ENCODE measurements around the gene EZR.

The EZR gene

DNA sequence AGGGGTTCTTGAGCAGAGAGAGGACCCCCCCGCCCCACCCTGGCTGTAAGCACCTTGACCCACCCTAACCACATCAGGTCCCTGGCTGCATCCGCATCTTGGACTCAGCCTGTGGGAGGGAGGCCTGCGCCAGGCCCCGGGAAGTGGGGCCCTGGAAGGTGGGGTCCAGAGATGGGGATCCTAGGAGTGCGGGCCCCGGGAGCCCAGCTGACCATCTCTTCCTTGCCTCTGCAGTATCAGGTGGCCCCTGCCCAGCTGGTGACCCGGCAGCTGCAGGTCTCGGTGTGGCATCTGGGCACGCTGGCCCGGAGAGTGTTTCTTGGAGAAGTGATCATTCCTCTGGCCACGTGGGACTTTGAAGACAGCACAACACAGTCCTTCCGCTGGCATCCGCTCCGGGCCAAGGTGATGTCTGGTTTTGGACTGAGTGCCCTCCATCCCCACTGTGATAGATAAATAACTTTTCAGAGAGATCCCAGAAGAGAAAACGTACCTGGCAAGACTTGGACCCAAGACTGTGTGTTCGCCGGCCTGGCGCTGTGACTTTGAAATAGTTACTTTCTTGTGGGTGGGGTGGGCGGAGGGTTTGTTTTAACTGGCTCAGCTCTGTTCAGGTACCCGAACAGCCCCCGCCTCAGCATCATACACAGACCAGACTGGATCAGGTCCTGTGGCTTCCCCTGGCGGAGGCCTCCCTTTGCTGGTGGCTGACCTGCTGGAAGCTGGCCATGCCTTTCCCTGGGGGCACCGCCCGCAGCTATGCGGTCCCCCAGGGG, 62.0 kb downstream of the EZR start:
- no peak for DNase-seq (ENCODE audit: low read depth, low spot score)
- Histone ChIP-seq H3K36me3 (ENCODE audit: insufficient read depth, low read length) (no peaks in the 10 kb centered on the region), H3K9ac (ENCODE audit: insufficient read length) (no peak overlapping the region), H3K27ac (no peak overlapping the region), H3K4me3 (no peak overlapping the region), H3K9me3 (ENCODE audit: low read depth, low read length) (no peaks in the 10 kb centered on the region)
- TF ChIP-seq POLR2AphosphoS5 (IDR thresholded peaks at IDR 0.05; ENCODE audit: borderline replicate concordance, low read depth, low read length) (no peak), EZH2 (IDR thresholded peaks at IDR 0.05) (no peak), FOXP2 (optimal IDR thresholded peaks at IDR 0.05; ENCODE audit: control extremely low read depth, extremely low read length, insufficient read depth) (no peak)

DNA sequence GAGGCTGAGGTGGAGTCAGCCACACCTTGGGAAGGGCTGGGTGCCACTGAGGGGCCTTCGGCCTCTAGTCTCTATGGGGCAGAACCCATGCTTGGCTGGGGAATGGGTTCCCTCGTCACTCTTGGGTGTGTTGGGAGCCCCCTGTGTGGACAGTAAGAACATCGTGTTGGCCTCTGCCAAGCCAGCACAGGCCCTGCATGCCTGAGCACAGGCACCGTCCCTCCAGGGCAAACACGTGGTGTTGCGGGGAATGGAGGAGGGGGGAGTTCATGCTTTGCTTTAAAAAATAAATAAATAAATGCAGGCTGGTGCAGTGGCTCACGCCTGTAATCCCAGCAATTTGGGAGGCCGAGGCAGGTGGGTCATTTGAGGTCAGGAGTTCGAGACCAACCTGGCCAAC, 63.0 kb downstream of the EZR start:
- no peak overlapping the region for H3K9ac ChIP-seq (ENCODE audit: insufficient read length)
- H3K4me3 ChIP-seq: no peak overlapping the region
- no peak for DNase-seq (ENCODE audit: low read depth, low spot score)
- no peaks in the 10 kb centered on the region for H3K9me3 ChIP-seq (ENCODE audit: low read depth, low read length)
- H3K27ac ChIP-seq: no peak overlapping the region
- TF ChIP-seq FOXP2 (optimal IDR thresholded peaks at IDR 0.05; ENCODE audit: control extremely low read depth, extremely low read length, insufficient read depth) (no peak), POLR2AphosphoS5 (IDR thresholded peaks at IDR 0.05; ENCODE audit: borderline replicate concordance, low read depth, low read length) (no peak), EZH2 (IDR thresholded peaks at IDR 0.05) (no peak)
- H3K36me3 ChIP-seq (ENCODE audit: insufficient read depth, low read length): no peaks in the 10 kb centered on the region

GRCh38 chr6:158755636-158756035, 63.5 kb downstream of the EZR start:
- H3K4me3 ChIP-seq: no peak overlapping the region
- no peak for DNase-seq (ENCODE audit: low read depth, low spot score)
- H3K27ac ChIP-seq: no peak overlapping the region
- no peak overlapping the region for H3K9ac ChIP-seq (ENCODE audit: insufficient read length)
- H3K36me3 ChIP-seq (ENCODE audit: insufficient read depth, low read length): no peaks in the 10 kb centered on the region
- TF ChIP-seq FOXP2 (optimal IDR thresholded peaks at IDR 0.05; ENCODE audit: control extremely low read depth, extremely low read length, insufficient read depth): no peak
- TF ChIP-seq POLR2AphosphoS5 (IDR thresholded peaks at IDR 0.05; ENCODE audit: borderline replicate concordance, low read depth, low read length): no peak
- TF ChIP-seq EZH2 (IDR thresholded peaks at IDR 0.05): no peak
- no peaks in the 10 kb centered on the region for H3K9me3 ChIP-seq (ENCODE audit: low read depth, low read length)

DNA sequence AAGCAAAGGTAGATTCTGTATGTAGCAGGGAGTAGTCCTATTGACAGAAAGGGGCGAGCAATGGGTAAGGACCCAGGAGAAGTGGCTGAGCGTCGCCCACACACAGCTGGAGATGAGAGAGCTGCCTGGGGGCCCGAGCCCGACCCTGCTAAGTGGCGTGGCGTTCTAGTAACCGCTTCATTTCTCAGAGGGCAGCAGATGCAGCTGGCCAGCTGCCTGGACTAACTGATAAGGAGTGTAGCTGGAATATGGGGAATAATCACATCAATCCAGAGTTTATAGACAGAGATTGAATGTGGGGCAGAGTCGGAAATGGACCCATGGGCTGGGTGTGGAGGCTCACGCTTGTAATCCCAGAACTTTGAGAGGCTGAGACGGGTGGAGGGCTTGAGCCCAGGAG, 64.4 kb downstream of the EZR start:
- H3K9ac ChIP-seq (ENCODE audit: insufficient read length): no peak overlapping the region
- no peaks in the 10 kb centered on the region for H3K9me3 ChIP-seq (ENCODE audit: low read depth, low read length)
- TF ChIP-seq EZH2 (IDR thresholded peaks at IDR 0.05) (no peak), FOXP2 (optimal IDR thresholded peaks at IDR 0.05; ENCODE audit: control extremely low read depth, extremely low read length, insufficient read depth) (no peak), POLR2AphosphoS5 (IDR thresholded peaks at IDR 0.05; ENCODE audit: borderline replicate concordance, low read depth, low read length) (no peak)
- H3K27ac ChIP-seq: no peak overlapping the region
- no peaks in the 10 kb centered on the region for H3K36me3 ChIP-seq (ENCODE audit: insufficient read depth, low read length)
- no peak overlapping the region for H3K4me3 ChIP-seq
- no peak for DNase-seq (ENCODE audit: low read depth, low spot score)

DNA sequence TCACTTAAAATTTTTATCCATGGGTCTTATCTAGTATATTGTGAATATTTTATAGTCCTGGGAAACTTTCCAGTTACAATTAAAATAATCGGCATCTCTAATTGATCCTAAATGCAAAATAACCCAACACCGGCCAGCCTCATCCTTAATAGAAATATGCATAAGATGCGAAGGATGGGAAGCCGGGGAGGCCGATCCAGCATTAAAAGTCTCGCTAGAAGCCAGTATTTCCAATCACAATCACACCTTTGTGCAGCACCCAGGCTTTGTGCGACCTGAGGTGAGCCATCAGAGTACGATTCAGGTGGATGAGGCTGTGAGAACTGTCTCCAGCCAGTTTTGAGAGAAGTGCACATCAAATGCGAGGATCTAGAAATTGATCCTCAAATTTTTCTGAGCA, 65.4 kb downstream of the EZR start:
- Histone ChIP-seq H3K36me3 (ENCODE audit: insufficient read depth, low read length) (no peaks in the 10 kb centered on the region), H3K4me3 (no peak overlapping the region), H3K9ac (ENCODE audit: insufficient read length) (no peak overlapping the region), H3K9me3 (ENCODE audit: low read depth, low read length) (no peaks in the 10 kb centered on the region), H3K27ac (no peak overlapping the region)
- DNase-seq (ENCODE audit: low read depth, low spot score): no peak
- no peak for TF ChIP-seq FOXP2 (optimal IDR thresholded peaks at IDR 0.05; ENCODE audit: control extremely low read depth, extremely low read length, insufficient read depth)
- TF ChIP-seq EZH2 (IDR thresholded peaks at IDR 0.05): no peak
- TF ChIP-seq POLR2AphosphoS5 (IDR thresholded peaks at IDR 0.05; ENCODE audit: borderline replicate concordance, low read depth, low read length): no peak

DNA sequence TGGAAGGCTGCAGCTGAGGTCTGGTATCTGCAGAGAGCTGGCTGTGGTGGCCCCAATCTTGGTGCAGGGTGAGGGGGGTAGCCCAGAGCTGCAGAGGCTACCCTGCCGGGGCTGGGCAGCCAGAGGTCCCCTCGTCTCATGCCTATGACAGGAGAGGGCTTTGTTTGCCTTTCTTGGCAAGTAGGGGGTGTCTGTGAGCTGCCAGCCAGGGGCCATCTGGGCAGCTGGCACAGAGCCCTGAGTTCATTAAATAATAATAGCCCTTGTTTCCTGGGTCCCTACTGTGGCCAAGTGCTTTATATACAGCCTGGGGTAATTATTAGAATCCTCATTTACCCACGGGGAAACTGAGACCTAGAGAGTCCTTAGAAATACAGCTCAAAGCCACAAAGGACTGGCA, 66.6 kb downstream of the EZR start:
- Histone ChIP-seq H3K9ac (ENCODE audit: insufficient read length) (no peak overlapping the region), H3K27ac (no peak overlapping the region), H3K9me3 (ENCODE audit: low read depth, low read length) (no peaks in the 10 kb centered on the region), H3K36me3 (ENCODE audit: insufficient read depth, low read length) (no peaks in the 10 kb centered on the region), H3K4me3 (peak overlapping the region; percentile 22; the same call in 1 of the 2 replicates)
- peak; percentile 62; the same call in 1 of the 2 replicates for TF ChIP-seq POLR2AphosphoS5 (IDR thresholded peaks at IDR 0.05; ENCODE audit: borderline replicate concordance, low read depth, low read length)
- TF ChIP-seq FOXP2 (optimal IDR thresholded peaks at IDR 0.05; ENCODE audit: control extremely low read depth, extremely low read length, insufficient read depth): no peak
- no peak for TF ChIP-seq EZH2 (IDR thresholded peaks at IDR 0.05)
- peak; percentile 65 for DNase-seq (ENCODE audit: low read depth, low spot score)

DNA sequence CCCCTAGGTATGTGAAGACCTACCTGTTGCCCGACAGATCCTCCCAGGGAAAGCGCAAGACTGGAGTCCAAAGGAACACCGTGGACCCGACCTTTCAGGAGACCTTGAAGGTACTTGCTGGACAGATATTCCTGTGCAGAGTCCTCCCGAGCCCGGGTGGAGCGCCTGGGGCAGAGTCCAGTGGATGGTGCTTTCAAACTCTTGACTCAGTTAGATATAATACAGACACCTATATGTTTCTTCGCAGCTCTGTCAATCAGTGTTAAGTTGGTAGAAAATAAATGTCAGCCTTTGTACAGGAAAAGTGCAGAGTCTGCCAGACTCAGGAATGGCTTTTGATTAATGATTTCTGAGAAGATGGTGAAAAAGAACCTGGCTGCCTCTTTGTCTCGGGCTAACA, 67.2 kb downstream of the EZR start:
- Histone ChIP-seq H3K36me3 (ENCODE audit: insufficient read depth, low read length) (no peaks in the 10 kb centered on the region), H3K27ac (peak overlapping the region; percentile 19; the same call in 1 of the 2 replicates), H3K9me3 (ENCODE audit: low read depth, low read length) (no peaks in the 10 kb centered on the region), H3K9ac (ENCODE audit: insufficient read length) (no peak overlapping the region), H3K4me3 (0 out of 2 replicates have a peak overlapping the region, but pooled peaks have one; percentile 20)
- TF ChIP-seq POLR2AphosphoS5 (IDR thresholded peaks at IDR 0.05; ENCODE audit: borderline replicate concordance, low read depth, low read length): no peak
- TF ChIP-seq FOXP2 (optimal IDR thresholded peaks at IDR 0.05; ENCODE audit: control extremely low read depth, extremely low read length, insufficient read depth): no peak
- no peak for TF ChIP-seq EZH2 (IDR thresholded peaks at IDR 0.05)
- no peak for DNase-seq (ENCODE audit: low read depth, low spot score)

DNA sequence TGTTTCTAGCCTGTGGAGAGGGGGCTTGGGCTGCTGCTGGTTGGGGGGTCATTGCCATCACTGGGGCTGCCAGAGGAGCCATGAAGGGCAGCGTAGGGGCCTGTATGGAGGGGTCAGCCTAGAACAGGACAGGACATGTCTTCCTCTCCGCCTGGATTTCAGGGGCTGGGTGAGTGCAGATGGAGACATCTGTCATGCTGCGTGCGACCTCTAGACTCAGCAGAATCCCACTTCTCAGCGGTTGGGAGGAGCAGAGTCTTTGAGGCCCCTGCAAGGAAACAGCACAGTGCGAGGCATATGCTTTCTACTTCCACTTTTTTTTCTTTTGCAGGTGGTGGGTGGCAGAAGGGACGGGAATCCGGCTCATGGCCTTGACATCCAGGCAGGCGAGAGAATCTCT, 67.9 kb downstream of the EZR start:
- no peak for TF ChIP-seq EZH2 (IDR thresholded peaks at IDR 0.05)
- no peak for TF ChIP-seq POLR2AphosphoS5 (IDR thresholded peaks at IDR 0.05; ENCODE audit: borderline replicate concordance, low read depth, low read length)
- no peak for TF ChIP-seq FOXP2 (optimal IDR thresholded peaks at IDR 0.05; ENCODE audit: control extremely low read depth, extremely low read length, insufficient read depth)
- H3K27ac ChIP-seq: no peak overlapping the region
- no peaks in the 10 kb centered on the region for H3K9me3 ChIP-seq (ENCODE audit: low read depth, low read length)
- DNase-seq (ENCODE audit: low read depth, low spot score): no peak
- H3K4me3 ChIP-seq: no peak overlapping the region
- no peak overlapping the region for H3K9ac ChIP-seq (ENCODE audit: insufficient read length)
- H3K36me3 ChIP-seq (ENCODE audit: insufficient read depth, low read length): no peaks in the 10 kb centered on the region

All from SK-N-MC (cell line).